K562 (cell line): ENCODE results near the gene EEF2K. TPM values are rescaled to one million over a fixed set of nuclear protein-coding genes. Genes with fewer than 3 reads are reported as not detected.
A peak's percentile ranks its signal among the peaks of the same experiment; 100 is the strongest.

Source experiments
- CREM ChIP-seq: IDR thresholded peaks from 2 replicates; pipeline ENCODE4 v1.6.1; 2014; ENCODE audit warnings: antibody characterized with exemption, low read depth
- DLX4 ChIP-seq: fragments of 250-450 bp; sonication (Bioruptor Pico); IDR thresholded peaks from 2 replicates; pipeline ENCODE4 v1.6.1; 2021; ENCODE audit warnings: mild to moderate bottlenecking
- EWSR1 ChIP-seq: fragments of 450-650 bp; IDR thresholded peaks from 2 replicates; pipeline ENCODE4 v1.6.1; 2018; ENCODE audit warnings: borderline replicate concordance, mild to moderate bottlenecking, low read depth, moderate library complexity; ENCODE audit not compliant: partially characterized antibody
- HDAC2 ChIP-seq: fragments of 450-650 bp; IDR thresholded peaks from 2 replicates; pipeline ENCODE4 v1.6.1; 2016; ENCODE audit warnings: mild to moderate bottlenecking
- KLF10 ChIP-seq: fragments of 250-450 bp; sonication (Bioruptor Pico); IDR thresholded peaks from 2 replicates; pipeline ENCODE4 v1.6.1; 2021; ENCODE audit warnings: matching md5 sums
- MEF2D ChIP-seq: conservative IDR thresholded peaks from 2 replicates; pipeline ENCODE4 v1.6.1; 2016; ENCODE audit warnings: low read depth, missing genetic modification characterization, missing compliant biosample characterization
- NFRKB ChIP-seq: fragments of 450-650 bp; IDR thresholded peaks from 2 replicates; pipeline ENCODE4 v1.6.1; 2016; ENCODE audit warnings: low read depth
- PKNOX1 ChIP-seq: fragments of 450-650 bp; IDR thresholded peaks from 2 replicates; pipeline ENCODE4 v1.6.1; 2016
- POLR2AphosphoS5 ChIP-seq: IDR thresholded peaks from 2 replicates; pipeline ENCODE4 v1.6.1; 2011; ENCODE audit warnings: mild to moderate bottlenecking, low read depth, low read length, moderate library complexity; ENCODE audit not compliant: control insufficient read depth, insufficient read depth
- SAP30 ChIP-seq: fragments of 200-600 bp; sonication (generic); IDR thresholded peaks from 2 replicates; pipeline ENCODE4 v1.6.1; 2012; ENCODE audit warnings: borderline replicate concordance, low read depth, mild to moderate bottlenecking, moderate library complexity, low read length, control low read depth, inconsistent platforms; ENCODE audit not compliant: insufficient read depth, poor library complexity, severe bottlenecking
- SIN3B ChIP-seq: fragments of 450-650 bp; IDR thresholded peaks from 2 replicates; pipeline ENCODE4 v1.6.1; 2017; ENCODE audit warnings: low read depth, mild to moderate bottlenecking, moderate library complexity
- SIRT6 ChIP-seq: IDR thresholded peaks from one replicate; pipeline ENCODE4 v1.6.1; 2012; ENCODE audit warnings: low read depth, mild to moderate bottlenecking, control low read depth, inconsistent platforms, low read length, moderate library complexity
- SRSF9 ChIP-seq: fragments of 200-400 bp; formaldehyde crosslinking; IDR thresholded peaks from 2 replicates; pipeline ENCODE4 v1.6.1; 2017; ENCODE audit warnings: low read depth, low read length, borderline replicate concordance
- TBP ChIP-seq: optimal IDR thresholded peaks from 2 replicates; pipeline ENCODE3; 2011; ENCODE audit warnings: low read depth, low read length, improper control_type of control experiment
- XRCC4 ChIP-seq: IDR thresholded peaks from one replicate; pipeline ENCODE4 v1.6.1; 2011; ENCODE audit not compliant: insufficient read depth, insufficient read length; ENCODE audit errors: extremely low read depth
- ZFP30 ChIP-seq: fragments of 250-450 bp; sonication (Bioruptor Pico); IDR thresholded peaks from 2 replicates; pipeline ENCODE4 v1.8.0; 2022; ENCODE audit warnings: moderate library complexity, mild to moderate bottlenecking, inconsistent platforms, borderline replicate concordance
- ZNF121 ChIP-seq: sonication (generic); formaldehyde crosslinking; conservative IDR thresholded peaks from 2 replicates; pipeline ENCODE4 v1.8.0; 2022; ENCODE audit warnings: missing genetic modification reagents
- ZNF431 ChIP-seq: sonication (generic); formaldehyde crosslinking; IDR thresholded peaks from 2 replicates; pipeline ENCODE4 v1.8.0; 2022; ENCODE audit warnings: mild to moderate bottlenecking, missing genetic modification reagents
- ZNF583 ChIP-seq: fragments of 250-450 bp; sonication (Bioruptor Pico); IDR thresholded peaks from 2 replicates; pipeline ENCODE4 v1.4.0; 2020
- ZNF668 ChIP-seq: fragments of 250-450 bp; sonication (Bioruptor Pico); IDR thresholded peaks from 2 replicates; pipeline ENCODE4 v1.8.0; 2022; ENCODE audit warnings: mild to moderate bottlenecking, inconsistent platforms
- ZNF766 ChIP-seq: fragments of 200-800 bp; sonication (Bioruptor generic); conservative IDR thresholded peaks from 2 replicates; pipeline ENCODE4 v1.6.1; 2016; ENCODE audit warnings: missing genetic modification characterization, missing compliant biosample characterization
- polyA plus RNA-seq, 8 experiments: library from polyadenylated mRNA; depleted of rRNA in 4 of 8; stranded (reverse) in 5 of 8; unstranded in 3 of 8; fragments of >200 nt; fragmentation: Nextera tagmentation in 2 of 8; fragmentation: Illumina TruSeq in 1 of 8; extraction: Ambion mirVana in 2 of 8; extraction: Trizol in 1 of 8; gene quantifications; 2 replicates each; pipeline versions ENCODE4 v1.2.1 to v1.2.3, GENCODE V29; 2011 to 2014; ENCODE audit warnings: inconsistent platforms in 1 of 8, missing spikeins in 1 of 8
- total RNA-seq, 7 experiments: library from RNA; depleted of rRNA in 6 of 7; stranded (reverse); fragments of >200 nt in 6 of 7; fragmentation: Illumina TruSeq in 2 of 7; extraction: Trizol in 2 of 7; gene quantifications; 2 replicates each; pipeline versions ENCODE4 v1.2.1 to v1.2.3, GENCODE V29; 2011 to 2021; ENCODE audit warnings: low replicate concordance in 1 of 7
- TF ChIP-seq, protein P1 (sequence below), 2 experiments: fragments of 150-350 bp in 1 of 2; IDR thresholded peaks; 2 replicates each; pipeline ENCODE4 v1.6.1; 2012 to 2016; ENCODE audit warnings: low read depth in 2 of 2, low read length in 2 of 2, mild to moderate bottlenecking in 1 of 2, moderate library complexity in 1 of 2
- TF ChIP-seq, protein P2 (sequence below): sonication (generic); formaldehyde crosslinking; IDR thresholded peaks from 2 replicates; pipeline ENCODE4 v1.8.1; 2022; ENCODE audit warnings: missing genetic modification reagents

Gene EEF2K
- total and polyA plus RNA-seq, 9 of the 15 experiments (the other 6 are each of a cell fraction or from before 2014, with no cell fraction given): 3.0 to 35.2 (median 12.2) TPM

- peak; percentile 56; the same call in 1 of the 2 replicates for TF ChIP-seq PKNOX1
- no peak for TF ChIP-seq SIRT6
- no peak for TF ChIP-seq NFRKB
- TF ChIP-seq DLX4 (CRISPR knock-in tag): no peak
- no peak for TF ChIP-seq ZNF583
- peak; percentile 93 for TF ChIP-seq CREM
- TF ChIP-seq, protein P1, sequence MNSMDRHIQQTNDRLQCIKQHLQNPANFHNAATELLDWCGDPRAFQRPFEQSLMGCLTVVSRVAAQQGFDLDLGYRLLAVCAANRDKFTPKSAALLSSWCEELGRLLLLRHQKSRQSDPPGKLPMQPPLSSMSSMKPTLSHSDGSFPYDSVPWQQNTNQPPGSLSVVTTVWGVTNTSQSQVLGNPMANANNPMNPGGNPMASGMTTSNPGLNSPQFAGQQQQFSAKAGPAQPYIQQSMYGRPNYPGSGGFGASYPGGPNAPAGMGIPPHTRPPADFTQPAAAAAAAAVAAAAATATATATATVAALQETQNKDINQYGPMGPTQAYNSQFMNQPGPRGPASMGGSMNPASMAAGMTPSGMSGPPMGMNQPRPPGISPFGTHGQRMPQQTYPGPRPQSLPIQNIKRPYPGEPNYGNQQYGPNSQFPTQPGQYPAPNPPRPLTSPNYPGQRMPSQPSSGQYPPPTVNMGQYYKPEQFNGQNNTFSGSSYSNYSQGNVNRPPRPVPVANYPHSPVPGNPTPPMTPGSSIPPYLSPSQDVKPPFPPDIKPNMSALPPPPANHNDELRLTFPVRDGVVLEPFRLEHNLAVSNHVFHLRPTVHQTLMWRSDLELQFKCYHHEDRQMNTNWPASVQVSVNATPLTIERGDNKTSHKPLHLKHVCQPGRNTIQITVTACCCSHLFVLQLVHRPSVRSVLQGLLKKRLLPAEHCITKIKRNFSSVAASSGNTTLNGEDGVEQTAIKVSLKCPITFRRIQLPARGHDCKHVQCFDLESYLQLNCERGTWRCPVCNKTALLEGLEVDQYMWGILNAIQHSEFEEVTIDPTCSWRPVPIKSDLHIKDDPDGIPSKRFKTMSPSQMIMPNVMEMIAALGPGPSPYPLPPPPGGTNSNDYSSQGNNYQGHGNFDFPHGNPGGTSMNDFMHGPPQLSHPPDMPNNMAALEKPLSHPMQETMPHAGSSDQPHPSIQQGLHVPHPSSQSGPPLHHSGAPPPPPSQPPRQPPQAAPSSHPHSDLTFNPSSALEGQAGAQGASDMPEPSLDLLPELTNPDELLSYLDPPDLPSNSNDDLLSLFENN (IDR thresholded peaks at IDR 0.05; ENCODE audit: low read depth in 2 of 2, low read length in 2 of 2): no peak
- peak; percentile 69 for TF ChIP-seq POLR2AphosphoS5
- no peak for TF ChIP-seq ZNF431 (CRISPR knock-in tag)
- TF ChIP-seq SAP30: no peak
- no peak for TF ChIP-seq KLF10 (CRISPR knock-in tag)
- no peak for TF ChIP-seq XRCC4
- no peak for TF ChIP-seq ZNF121 (CRISPR knock-in tag)
- no peak for TF ChIP-seq ZNF766 (CRISPR knock-in tag)
- no peak for TF ChIP-seq EWSR1
- TF ChIP-seq MEF2D (tag): no peak
- TF ChIP-seq, protein P2, sequence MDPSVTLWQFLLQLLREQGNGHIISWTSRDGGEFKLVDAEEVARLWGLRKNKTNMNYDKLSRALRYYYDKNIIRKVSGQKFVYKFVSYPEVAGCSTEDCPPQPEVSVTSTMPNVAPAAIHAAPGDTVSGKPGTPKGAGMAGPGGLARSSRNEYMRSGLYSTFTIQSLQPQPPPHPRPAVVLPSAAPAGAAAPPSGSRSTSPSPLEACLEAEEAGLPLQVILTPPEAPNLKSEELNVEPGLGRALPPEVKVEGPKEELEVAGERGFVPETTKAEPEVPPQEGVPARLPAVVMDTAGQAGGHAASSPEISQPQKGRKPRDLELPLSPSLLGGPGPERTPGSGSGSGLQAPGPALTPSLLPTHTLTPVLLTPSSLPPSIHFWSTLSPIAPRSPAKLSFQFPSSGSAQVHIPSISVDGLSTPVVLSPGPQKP: no peak
- TF ChIP-seq TBP: peak; percentile 85
- TF ChIP-seq ZNF668: no peak
- no peak for TF ChIP-seq SRSF9
- TF ChIP-seq HDAC2: peak; percentile 46; the same call in 1 of the 2 replicates
- no peak for TF ChIP-seq ZFP30 (CRISPR knock-in tag)
- no peak for TF ChIP-seq SIN3B
These were observed 15.1 kb upstream of the EEF2K start (continued) for GRCh38 chr16:22190776-22191531.
